HG02571 (cell line): Measurements from ENCODE around the gene AGBL1.

Experiments used
- ATAC-seq: cut with Tn5 transposase; IDR thresholded peaks from one replicate; pipeline ENCODE4 v1.9.1; 2021; ENCODE audit warnings: mild to moderate bottlenecking, moderate library complexity; ENCODE audit not compliant: unreplicated experiment

AGBL1 gene

GRCh38 chr15:86689006-86689405, 609.3 kb downstream of the AGBL1 start:
- no peak for ATAC-seq

GRCh38 chr15:86690566-86690965, 610.9 kb downstream of the AGBL1 start:
- ATAC-seq, result no peak

- no peak for ATAC-seq
Observed at GRCh38 chr15:86691091-86691663, 611.5 kb downstream of the AGBL1 start.

GRCh38 chr15:86700864-86701610, 621.4 kb downstream of the AGBL1 start:
- ATAC-seq, result no peak

- ATAC-seq, result no peak
Observed at GRCh38 chr15:86701611-86701963, 621.9 kb downstream of the AGBL1 start.

- ATAC-seq, result no peak
Observed at GRCh38 chr15:86706813-86707212, 627.1 kb downstream of the AGBL1 start.

- ATAC-seq, result no peak
Observed at GRCh38 chr15:86711476-86711875, 631.8 kb downstream of the AGBL1 start.

- no peak for ATAC-seq
Observed at GRCh38 chr15:86714241-86714640, 634.6 kb downstream of the AGBL1 start.

GRCh38 chr15:86725628-86726027, 646.0 kb downstream of the AGBL1 start:
- ATAC-seq, result no peak

- ATAC-seq, result no peak
Observed at GRCh38 chr15:86735247-86736040, 655.8 kb downstream of the AGBL1 start.

- ATAC-seq, result no peak
Observed at GRCh38 chr15:86741917-86742316, 662.2 kb downstream of the AGBL1 start.

- no peak for ATAC-seq
Observed at GRCh38 chr15:86743283-86743903, 663.7 kb downstream of the AGBL1 start.

- ATAC-seq, result no peak
Observed at GRCh38 chr15:86744198-86744780, 664.6 kb downstream of the AGBL1 start.

GRCh38 chr15:86751116-86751515, 671.4 kb downstream of the AGBL1 start:
- no peak for ATAC-seq

- no peak for ATAC-seq
Observed at GRCh38 chr15:86754846-86755245, 675.2 kb downstream of the AGBL1 start.

GRCh38 chr15:86756688-86757087, 677.0 kb downstream of the AGBL1 start:
- ATAC-seq, result no peak

GRCh38 chr15:86759800-86760523, 680.3 kb downstream of the AGBL1 start:
- ATAC-seq, result no peak

- ATAC-seq, result no peak
Observed at GRCh38 chr15:86762874-86763273, 683.2 kb downstream of the AGBL1 start.

- ATAC-seq, result no peak
Observed at GRCh38 chr15:86764021-86764420, 684.4 kb downstream of the AGBL1 start.

- no peak for ATAC-seq
Observed at GRCh38 chr15:86765281-86765680, 685.6 kb downstream of the AGBL1 start.
